HL-60 (cell line): ENCODE results near the gene PRKD1.

Experiments used
- CTCF ChIP-seq: IDR thresholded peaks from one replicate; pipeline ENCODE4 v1.5.1; 2011; ENCODE audit warnings: low read length, control low read depth, inconsistent platforms; ENCODE audit not compliant: insufficient read depth
- GABPA ChIP-seq: IDR thresholded peaks from 2 replicates; pipeline ENCODE4 v1.6.1; 2012; ENCODE audit warnings: low read depth
- REST ChIP-seq: IDR thresholded peaks from 2 replicates; pipeline ENCODE4 v1.6.1; 2012; ENCODE audit warnings: low read depth; ENCODE audit not compliant: insufficient replicate concordance

- TF ChIP-seq CTCF = no peak
- no peak for TF ChIP-seq REST
- no peak for TF ChIP-seq GABPA
Measured at GRCh38 chr14:29716150-29716549, 211.5 kb downstream of the PRKD1 start.
